HEK293 (cell line): ENCODE data around the gene FHAD1.

Experiments used
- CTCF ChIA-PET: fragments of 350-600 bp; formaldehyde crosslinking; extraction: SDS; loops from one replicate; lab custom pipeline; 2021; ENCODE audit warnings: antibody characterized with exemption; lab: Yijun Ruan, JAX
- POLR2A ChIA-PET: fragments of 300-600 bp; formaldehyde crosslinking; extraction: SDS; loops from one replicate; lab custom pipeline; 2020; ENCODE audit warnings: antibody characterized with exemption, inconsistent platforms; lab: Yijun Ruan, JAX
- H3K27ac ChIP-seq: fragments of 200-500 bp; sonication (Bioruptor generic); 2 replicates; pipeline ENCODE4 v1.5.1; 2014; ENCODE audit warnings: low read depth, low read length, control low read depth, inconsistent platforms; ENCODE audit errors: extremely low read depth
- H3K36me3 ChIP-seq, 2 experiments: fragments of 200-500 bp in 1 of 2; sonication (Bioruptor generic) in 1 of 2; 1 replicate in 1 of 2; 2 replicates in 1 of 2; pipeline ENCODE4 v1.5.1; 2014 to 2017; ENCODE audit warnings: inconsistent platforms in 2 of 2, low read length in 2 of 2; ENCODE audit not compliant: control insufficient read depth in 2 of 2, insufficient read depth in 1 of 2
- H3K4me1 ChIP-seq: fragments of 200-500 bp; sonication (Bioruptor generic); 2 replicates; pipeline ENCODE4 v1.5.1; 2014; ENCODE audit warnings: mild to moderate bottlenecking, low read length, inconsistent platforms; ENCODE audit not compliant: control insufficient read depth, insufficient read depth
- H3K4me3 ChIP-seq: 2 replicates; pipeline ENCODE4 v1.5.1; 2011; ENCODE audit warnings: low read depth, mild to moderate bottlenecking, control low read depth, low read length, moderate library complexity
- H3K9me3 ChIP-seq: fragments of 200-500 bp; sonication (Bioruptor generic); 2 replicates; pipeline ENCODE4 v1.5.1; 2014; ENCODE audit warnings: low read depth, low read length, inconsistent platforms; ENCODE audit not compliant: control insufficient read depth, insufficient read depth
- CTCF ChIP-seq: fragments of 450-650 bp; formaldehyde crosslinking; IDR thresholded peaks from 2 replicates; pipeline ENCODE4 v1.5.1; 2016; ENCODE audit warnings: missing biosample characterization, missing genetic modification characterization
- HIC1 ChIP-seq: fragments of 450-650 bp; formaldehyde crosslinking; IDR thresholded peaks from 2 replicates; pipeline ENCODE4 v1.5.1; 2016; ENCODE audit warnings: missing biosample characterization, missing genetic modification characterization
- PBX3 ChIP-seq: sonication (generic); formaldehyde crosslinking; IDR thresholded peaks from 2 replicates; pipeline ENCODE4 v1.8.1; 2022; ENCODE audit warnings: mild to moderate bottlenecking, moderate library complexity, missing genetic modification reagents
- REPIN1 ChIP-seq: fragments of 450-650 bp; formaldehyde crosslinking; IDR thresholded peaks from 2 replicates; pipeline ENCODE4 v1.5.1; 2017; ENCODE audit warnings: missing biosample characterization, missing genetic modification characterization, low read depth
- SALL2 ChIP-seq: fragments of 450-650 bp; formaldehyde crosslinking; IDR thresholded peaks from 2 replicates; pipeline ENCODE4 v1.5.0; 2017; ENCODE audit warnings: missing biosample characterization, mild to moderate bottlenecking, missing genetic modification characterization, borderline replicate concordance
- SETDB1 ChIP-seq: IDR thresholded peaks from one replicate; pipeline ENCODE4 v1.6.1; 2017; ENCODE audit warnings: mild to moderate bottlenecking, low read length, moderate library complexity, mixed read lengths; ENCODE audit not compliant: insufficient read length
- ZIC2 ChIP-seq: fragments of 450-650 bp; formaldehyde crosslinking; IDR thresholded peaks from 2 replicates; pipeline ENCODE4 v1.5.1; 2016; ENCODE audit warnings: missing biosample characterization, missing genetic modification characterization
- ZNF350 ChIP-seq: fragments of 450-650 bp; formaldehyde crosslinking; IDR thresholded peaks from 2 replicates; pipeline ENCODE4 v1.5.0; 2017; ENCODE audit warnings: missing biosample characterization, mild to moderate bottlenecking, missing genetic modification characterization
- ZNF777 ChIP-seq: fragments of 450-650 bp; formaldehyde crosslinking; IDR thresholded peaks from 2 replicates; pipeline ENCODE4 v1.5.1; 2017; ENCODE audit warnings: missing biosample characterization, missing genetic modification characterization, borderline replicate concordance
- ZSCAN16 ChIP-seq: fragments of 450-650 bp; formaldehyde crosslinking; IDR thresholded peaks from 2 replicates; pipeline ENCODE4 v1.5.1; 2016; ENCODE audit warnings: missing biosample characterization, missing genetic modification characterization

Gene FHAD1

GRCh38 chr1:15283526-15283925, 36.5 kb downstream of the FHAD1 start:
- TF ChIP-seq HIC1 = no peak
- TF ChIP-seq ZIC2 (tag by site-specific recombination) = peak; percentile 38
- no peaks in the 10 kb centered on the region for H3K36me3 ChIP-seq
- no peak overlapping the region for H3K4me3 ChIP-seq
- no peaks in the 10 kb centered on the region for H3K9me3 ChIP-seq
- H3K27ac ChIP-seq = no peak overlapping the region
- ChIA-PET POLR2A (no interaction called here), CTCF (interaction anchor here (0.6 to 1.6 kb wide), 6 partner anchors 16 to 245 kb away, joined by 3 to 5 read pairs (median 4); no protein-coding TSS in a partner anchor)
- H3K4me1 ChIP-seq = 0 out of 2 replicates have a peak, but pooled peaks cover 6% of the 10 kb centered on the region

GRCh38 chr1:15286452-15286851, 39.4 kb downstream of the FHAD1 start:
- H3K27ac ChIP-seq = no peak overlapping the region
- no peak overlapping the region for H3K4me3 ChIP-seq
- TF ChIP-seq ZSCAN16 (tag by site-specific recombination) = no peak
- no peak for TF ChIP-seq ZNF350 (tag by site-specific recombination)
- ChIA-PET CTCF (interaction anchor here (1.4 kb wide), 1 partner anchor 18 kb away, joined by 9 read pairs; no protein-coding TSS in a partner anchor), POLR2A (no interaction called here)
- H3K9me3 ChIP-seq = no peaks in the 10 kb centered on the region
- 0 out of 2 replicates have a peak, but pooled peaks cover 6% of the 10 kb centered on the region for H3K4me1 ChIP-seq
- no peaks in the 10 kb centered on the region for H3K36me3 ChIP-seq

GRCh38 chr1:15287035-15287979, 40.3 kb downstream of the FHAD1 start:
- CTCF ChIA-PET = interaction anchor here (0.6 to 2.5 kb wide), 3 partner anchors 8 to 51 kb away, joined by 3 to 7 read pairs (median 4); no protein-coding TSS in a partner anchor
- Histone ChIP-seq H3K9me3 (no peaks in the 10 kb centered on the region), H3K4me1 (0 out of 2 replicates have a peak, but pooled peaks cover 6% of the 10 kb centered on the region), H3K27ac (no peak overlapping the region), H3K4me3 (no peak overlapping the region), H3K36me3 (no peaks in the 10 kb centered on the region)
- TF ChIP-seq SETDB1 (peak; percentile 47), SALL2 (tag by site-specific recombination) (no peak)
- POLR2A ChIA-PET = no interaction called here

- CTCF ChIA-PET = interaction anchor here (1.0 to 2.5 kb wide), 2 partner anchors 9 to 16 kb away, joined by 4 to 7 read pairs; no protein-coding TSS in a partner anchor
- H3K27ac ChIP-seq = no peak overlapping the region
- TF ChIP-seq PBX3 (CRISPR knock-in tag) (no peak), CTCF (tag by site-specific recombination) (peak; percentile 26; the same call in 1 of the 2 replicates), REPIN1 (tag by site-specific recombination) (no peak), ZNF777 (tag by site-specific recombination) (no peak)
- TF ChIP-seq, all 188 proteins: peak for 1
Observed at GRCh38 chr1:15288173-15288926, 41.3 kb downstream of the FHAD1 start.

More at GRCh38 chr1:15288173-15288926, 41.3 kb downstream of the FHAD1 start:
- H3K4me1 ChIP-seq = 0 out of 2 replicates have a peak, but pooled peaks cover 6% of the 10 kb centered on the region
- H3K9me3 ChIP-seq = no peaks in the 10 kb centered on the region
- no peak overlapping the region for H3K4me3 ChIP-seq
- no peaks in the 10 kb centered on the region for H3K36me3 ChIP-seq
- POLR2A ChIA-PET = no interaction called here
